ENCODE results near the gene GPR132. TPM values are rescaled to one million over a fixed set of nuclear protein-coding genes. Genes with fewer than 3 reads are reported as not detected.

GPR132 gene
- total and polyA plus RNA-seq, 9 of the 15 experiments (the other 6 are each of a cell fraction or from before 2014, with no cell fraction given) = 0.01 to 1.1 (median 0.25) TPM; not detected in 1

- H3K9ac ChIP-seq (ENCODE audit: insufficient read depth in 1 of 2, low read depth in 2 of 2, low read length in 2 of 2) = no peak overlapping the region
- BruUV-seq (replicated peaks) = no TSS peak
- H2AFZ ChIP-seq (ENCODE audit: low read depth, low read length) = no peak overlapping the region
- in situ Hi-C loops (cut with MboI) = no loop called here
- no peaks in the 10 kb centered on the region for H3K9me1 ChIP-seq (ENCODE audit: control insufficient read depth, insufficient read depth, low read length)
- DNase-seq (ENCODE audit: extremely low read depth in 1 of 4, low spot score in 3 of 4) (no peak), ATAC-seq (no peak), FAIRE-seq (no peak)
- peaks cover 3 to 29% of the 10 kb centered on the region in 2 experiments; a peak in 4 of 5 replicates for H3K27me3 ChIP-seq (ENCODE audit: control insufficient read depth in 2 of 2, insufficient read depth in 2 of 2, low read length in 2 of 2)
- H3K79me2 ChIP-seq (ENCODE audit: control insufficient read depth, insufficient read depth, low read length) = no peaks in the 10 kb centered on the region
- H3K4me1 ChIP-seq (replicated peaks in 1 of 2; ENCODE audit: control insufficient read depth in 2 of 2, insufficient read depth in 2 of 2, low read length in 2 of 2) = peaks cover 0 to 31% of the 10 kb centered on the region in 2 experiments; a peak in 2 of 5 replicates
- no peak overlapping the region for H3K27ac ChIP-seq (ENCODE audit: extremely low read depth, low read depth, low read length)
- H3K4me2 ChIP-seq (ENCODE audit: insufficient read depth, low read length) = no peak overlapping the region
- no peaks in the 10 kb centered on the region for H3K36me3 ChIP-seq (ENCODE audit: control insufficient read depth, insufficient read depth, low read length)
- ChIA-PET POLR2A (interaction anchor here (1.0 kb wide), 1 partner anchor 24 kb away, joined by 3 read pairs; no protein-coding TSS in a partner anchor), CTCF (ENCODE audit: low intra/inter-chr PET ratio) (no interaction called here)
- no peaks in the 10 kb centered on the region; the same call in 1 of the 2 replicates for H4K20me1 ChIP-seq (replicated peaks; ENCODE audit: control insufficient read depth, insufficient read depth, low read length)
- 11% methylated on average over 3 of the region's 4 CpGs for WGBS (ENCODE audit: insufficient coverage, low coverage, missing lambda C conversion rate)
- no peak overlapping the region for H3K4me3 ChIP-seq
- TF ChIP-seq NEUROD1 (IDR thresholded peaks at IDR 0.05; ENCODE audit: borderline replicate concordance, low read depth, low read length, partially characterized antibody) (no peak), ZBTB7A (IDR thresholded peaks at IDR 0.05; ENCODE audit: borderline replicate concordance, control insufficient read depth, low read depth, low read length) (no peak), ZNF41 (CRISPR knock-in tag; conservative IDR thresholded peaks at IDR 0.05) (no peak), ZNF639 (CRISPR knock-in tag; conservative IDR thresholded peaks at IDR 0.05 in 1 of 2, IDR thresholded peaks at IDR 0.05 in 1 of 2) (no peak), E2F4 (CRISPR knock-in tag; IDR thresholded peaks at IDR 0.05; ENCODE audit: low read depth) (no peak), NR4A1 (CRISPR knock-in tag; IDR thresholded peaks at IDR 0.05) (no peak), NR4A1 (tag; IDR thresholded peaks at IDR 0.05) (no peak), GTF2E2 (tag; IDR thresholded peaks at IDR 0.05) (no peak), POLR2A (conservative IDR thresholded peaks at IDR 0.05) (no peak), CTCF (IDR thresholded peaks at IDR 0.05 in 2 of 3, conservative IDR thresholded peaks at IDR 0.05 in 1 of 3; ENCODE audit: insufficient read depth in 2 of 3, low read depth in 1 of 3, low read length in 3 of 3) (no peak)
- TF ChIP-seq, protein P1, sequence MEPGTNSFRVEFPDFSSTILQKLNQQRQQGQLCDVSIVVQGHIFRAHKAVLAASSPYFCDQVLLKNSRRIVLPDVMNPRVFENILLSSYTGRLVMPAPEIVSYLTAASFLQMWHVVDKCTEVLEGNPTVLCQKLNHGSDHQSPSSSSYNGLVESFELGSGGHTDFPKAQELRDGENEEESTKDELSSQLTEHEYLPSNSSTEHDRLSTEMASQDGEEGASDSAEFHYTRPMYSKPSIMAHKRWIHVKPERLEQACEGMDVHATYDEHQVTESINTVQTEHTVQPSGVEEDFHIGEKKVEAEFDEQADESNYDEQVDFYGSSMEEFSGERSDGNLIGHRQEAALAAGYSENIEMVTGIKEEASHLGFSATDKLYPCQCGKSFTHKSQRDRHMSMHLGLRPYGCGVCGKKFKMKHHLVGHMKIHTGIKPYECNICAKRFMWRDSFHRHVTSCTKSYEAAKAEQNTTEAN (CRISPR knock-in tag; IDR thresholded peaks at IDR 0.05) = no peak
- no peaks in the 10 kb centered on the region for H3K9me3 ChIP-seq (replicated peaks; ENCODE audit: control insufficient read depth, insufficient read depth, low read depth, low read length)
- intact Hi-C loops (cut with micrococcal nuclease) = no loop called here
These were observed 13.1 kb downstream of the GPR132 start for GRCh38 chr14:105052110-105052458.

All from K562 (cell line).